Mammary epithelial cell (primary cell): ENCODE measurements around the gene ASIC3.

Experiments used
- CTCF ChIP-seq, 2 donors: IDR thresholded peaks in 1 of 2; conservative IDR thresholded peaks in 1 of 2; 2 replicates each; pipeline ENCODE4 v1.5.1; 2011 to 2012; ENCODE audit warnings: inconsistent platforms in 2 of 2, low read length in 2 of 2, mild to moderate bottlenecking in 2 of 2, control low read depth in 1 of 2, low read depth in 1 of 2; ENCODE audit not compliant: insufficient read depth in 1 of 2; ENCODE audit errors: extremely low read depth in 1 of 2
- EZH2 ChIP-seq: IDR thresholded peaks from 2 replicates; pipeline ENCODE4 v1.6.1; 2012; ENCODE audit warnings: low read length, inconsistent platforms, borderline replicate concordance

GRCh38 chr7:151056283-151056665 lies 7.9 kb downstream of the ASIC3 start:
- TF ChIP-seq CTCF (conservative IDR thresholded peaks at IDR 0.05 in 1 of 2, IDR thresholded peaks at IDR 0.05 in 1 of 2; ENCODE audit: extremely low read depth in 1 of 2, insufficient read depth in 1 of 2, low read depth in 1 of 2, low read length in 2 of 2) (no peak), EZH2 (no peak)
